RPMI8226 (cell line): ENCODE results near the gene TOP3B.
"Not testable (repeated sequence)": the region's sequence is repeated elsewhere in the genome, so short reads cannot be mapped to it uniquely, and the experiment has no call there.

ENCODE experiments used
- DNase-seq: peaks from one replicate; pipeline ENCODE4 v3.0.0-alpha.2; 2015

The TOP3B gene

GRCh38 chr22:21943571-21944448 is 38.8 kb downstream of the TOP3B start:
- no peak for DNase-seq

DNA sequence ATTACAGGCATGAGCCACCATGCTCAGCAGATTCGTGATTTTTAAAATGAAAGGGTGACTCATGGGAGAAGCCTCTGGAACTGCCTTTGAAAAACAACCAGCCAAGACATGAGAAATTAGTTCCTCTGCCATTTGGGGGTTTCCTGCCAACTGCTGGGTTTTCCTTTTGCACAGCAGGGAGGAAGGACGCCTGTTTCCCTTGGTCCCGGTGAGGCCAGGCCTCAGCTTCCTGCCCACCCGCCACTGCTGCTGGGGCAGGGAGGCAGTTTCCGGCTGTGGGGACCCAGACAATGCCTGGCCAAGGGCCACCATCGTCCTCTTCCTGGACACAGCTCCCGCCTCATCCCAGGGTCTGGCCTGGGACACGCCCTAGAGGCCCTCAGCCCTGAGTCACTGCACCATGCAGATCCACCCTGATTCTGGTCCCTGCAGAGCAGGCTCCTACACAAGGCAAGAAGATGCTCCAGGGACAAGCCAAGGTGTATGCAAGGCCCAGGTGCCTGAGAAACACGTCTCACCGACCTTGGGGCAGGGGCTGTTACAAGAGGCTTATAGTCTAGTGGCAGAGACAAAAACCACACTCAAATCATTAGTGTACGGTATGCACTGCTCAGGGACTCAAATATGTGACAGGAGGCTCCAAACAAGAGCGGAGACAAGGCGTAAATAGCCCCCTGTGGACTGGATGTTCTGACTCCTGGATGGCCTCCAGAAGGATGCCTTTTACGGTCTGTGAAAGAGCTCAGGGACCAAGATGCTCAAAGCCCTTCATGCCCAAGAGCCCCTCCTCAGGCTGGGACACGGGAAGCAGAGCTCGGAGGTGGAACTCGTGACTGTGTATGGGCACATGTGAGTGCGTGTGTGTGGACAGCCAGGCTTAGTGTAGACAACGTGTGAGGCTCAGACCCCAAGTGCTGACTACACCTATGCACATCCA is 39.9 kb downstream of the TOP3B start:
- DNase-seq: no peak

DNA sequence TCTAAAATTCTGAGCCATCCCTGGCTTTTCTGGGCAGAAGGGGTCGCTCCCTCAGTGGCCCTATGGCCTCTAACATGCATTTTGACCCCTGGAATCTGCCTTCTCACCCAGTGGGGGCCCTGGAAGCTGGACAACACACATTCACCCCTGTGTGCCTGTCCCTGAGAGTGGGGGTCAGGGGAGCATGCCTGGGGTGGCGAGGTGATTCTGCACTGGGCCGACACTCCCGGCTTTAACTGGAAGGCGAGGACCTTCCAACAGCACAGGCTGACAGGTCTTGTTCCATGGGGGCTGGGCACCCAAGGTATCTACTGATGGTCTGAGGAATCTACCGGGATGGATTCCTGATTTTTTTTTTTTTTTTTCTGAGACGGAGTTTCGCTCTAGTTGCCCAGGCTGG is 40.7 kb downstream of the TOP3B start:
- no peak for DNase-seq

- no peak for DNase-seq
Measured at GRCh38 chr22:21940521-21940920, 42.1 kb downstream of the TOP3B start.

DNA sequence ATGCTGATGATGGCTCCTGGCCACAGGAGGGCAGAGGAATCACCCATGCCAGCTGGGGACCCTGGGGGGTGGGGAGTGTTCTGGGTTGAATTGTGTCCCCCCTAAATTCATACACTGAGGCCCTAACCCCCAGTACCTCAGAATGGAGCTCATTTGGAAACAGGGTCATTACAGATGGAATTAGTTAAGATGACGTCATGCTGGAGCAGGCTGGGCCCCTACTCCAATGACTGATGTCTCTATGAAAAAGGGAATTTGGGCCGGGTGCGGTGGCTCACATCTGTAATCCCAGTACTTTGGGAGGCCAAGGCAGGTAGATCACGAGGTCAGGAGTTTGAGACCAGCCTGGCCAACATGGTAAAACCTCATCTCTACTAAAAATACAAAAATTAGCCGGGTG is 42.7 kb downstream of the TOP3B start:
- DNase-seq: not testable (repeated sequence)

- no peak for DNase-seq
Measured at GRCh38 chr22:21939461-21939913, 43.1 kb downstream of the TOP3B start.

GRCh38 chr22:21938906-21939305 is 43.7 kb downstream of the TOP3B start:
- DNase-seq: no peak

- DNase-seq: peak; percentile 66
Measured at GRCh38 chr22:21938071-21938822, 44.3 kb downstream of the TOP3B start.

GRCh38 chr22:21937821-21938070 is 44.8 kb downstream of the TOP3B start:
- DNase-seq: no peak

- no peak for DNase-seq
Measured at GRCh38 chr22:21937041-21937820, 45.4 kb downstream of the TOP3B start.

GRCh38 chr22:21936151-21936775 is 46.3 kb downstream of the TOP3B start:
- DNase-seq: no peak

DNA sequence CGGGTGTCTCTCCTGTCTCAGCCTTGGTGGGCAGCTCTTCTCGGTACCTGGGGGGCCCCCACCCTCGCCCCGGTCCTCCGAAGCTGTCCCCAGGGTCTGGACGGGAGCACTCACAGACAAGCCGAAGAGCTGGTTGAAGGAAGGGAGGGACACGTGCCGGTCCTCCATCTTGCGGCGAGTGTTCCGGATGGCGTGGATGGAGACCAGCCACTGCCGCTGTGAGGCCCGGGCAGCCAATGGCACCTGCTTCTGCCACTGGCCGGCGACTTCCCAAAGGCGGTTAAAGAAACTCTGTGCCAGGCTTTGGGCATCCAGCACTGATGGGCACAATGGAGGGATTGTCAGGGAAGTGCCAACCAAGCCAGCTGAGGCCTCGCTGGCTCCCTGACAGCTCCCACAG is 48.7 kb downstream of the TOP3B start:
- no peak for DNase-seq

DNA sequence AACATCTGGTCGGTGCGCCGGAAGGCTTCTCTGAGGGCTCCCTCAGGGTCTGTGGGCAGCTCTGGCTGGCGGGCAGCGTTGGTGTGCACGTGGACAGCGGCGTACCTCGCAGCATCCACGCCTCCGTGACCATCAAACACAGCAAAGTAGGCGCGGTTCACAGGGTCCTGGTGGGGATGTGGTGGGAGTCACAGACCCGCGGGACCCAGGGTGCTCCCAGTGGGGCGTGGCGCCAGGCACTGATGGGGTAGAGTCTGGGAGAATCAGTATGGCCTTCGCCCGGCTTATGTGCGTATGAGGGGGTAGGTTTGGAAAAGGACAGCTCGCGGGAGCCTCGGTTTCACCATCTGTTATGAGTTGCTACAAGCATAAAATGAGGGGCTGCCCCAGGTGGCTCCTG is 49.2 kb downstream of the TOP3B start:
- DNase-seq: no peak

DNA sequence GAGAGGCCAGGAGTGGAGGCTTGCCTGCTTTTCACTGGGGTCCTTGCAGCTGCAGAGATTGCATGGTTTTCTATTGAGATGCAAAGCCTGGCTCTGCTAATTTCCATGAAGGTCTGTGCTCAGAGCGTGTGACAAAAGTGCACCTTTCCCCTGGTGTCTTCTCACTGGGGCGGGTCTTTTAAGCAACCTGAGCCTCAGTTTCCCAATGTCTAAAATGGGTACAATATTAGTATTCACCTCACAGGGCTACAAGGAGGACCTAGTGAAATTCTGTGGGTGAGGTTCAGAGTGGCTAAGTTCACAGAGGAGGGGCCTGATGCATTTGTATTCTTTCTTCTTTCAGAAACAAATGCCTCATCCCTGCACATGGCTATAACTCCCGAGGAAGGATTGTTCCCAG is 50.2 kb downstream of the TOP3B start:
- DNase-seq: no peak

DNA sequence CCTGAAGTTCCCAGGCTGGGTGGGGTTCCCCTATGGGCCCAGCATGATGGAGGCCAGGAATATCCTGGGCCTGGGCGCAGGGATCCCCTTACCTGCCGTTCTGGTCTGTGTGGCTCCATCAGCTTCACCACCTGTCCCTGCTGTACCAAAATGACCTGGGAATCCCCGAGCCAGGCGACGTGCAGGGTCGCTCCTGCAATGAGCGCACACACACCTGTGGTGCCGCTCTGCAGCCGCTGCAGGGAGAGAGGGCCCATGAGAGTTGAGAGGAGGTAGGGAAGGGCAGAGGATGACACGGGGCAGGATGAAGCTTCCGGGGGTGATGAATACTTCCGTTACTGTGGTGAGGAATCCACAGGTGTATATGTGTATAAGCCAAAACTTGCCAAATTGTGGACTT is 51.5 kb downstream of the TOP3B start:
- no peak for DNase-seq

- no peak for DNase-seq
Measured at GRCh38 chr22:21929253-21929652, 53.3 kb downstream of the TOP3B start.

- no peak for DNase-seq
Measured at GRCh38 chr22:21928048-21928447, 54.5 kb downstream of the TOP3B start.

DNA sequence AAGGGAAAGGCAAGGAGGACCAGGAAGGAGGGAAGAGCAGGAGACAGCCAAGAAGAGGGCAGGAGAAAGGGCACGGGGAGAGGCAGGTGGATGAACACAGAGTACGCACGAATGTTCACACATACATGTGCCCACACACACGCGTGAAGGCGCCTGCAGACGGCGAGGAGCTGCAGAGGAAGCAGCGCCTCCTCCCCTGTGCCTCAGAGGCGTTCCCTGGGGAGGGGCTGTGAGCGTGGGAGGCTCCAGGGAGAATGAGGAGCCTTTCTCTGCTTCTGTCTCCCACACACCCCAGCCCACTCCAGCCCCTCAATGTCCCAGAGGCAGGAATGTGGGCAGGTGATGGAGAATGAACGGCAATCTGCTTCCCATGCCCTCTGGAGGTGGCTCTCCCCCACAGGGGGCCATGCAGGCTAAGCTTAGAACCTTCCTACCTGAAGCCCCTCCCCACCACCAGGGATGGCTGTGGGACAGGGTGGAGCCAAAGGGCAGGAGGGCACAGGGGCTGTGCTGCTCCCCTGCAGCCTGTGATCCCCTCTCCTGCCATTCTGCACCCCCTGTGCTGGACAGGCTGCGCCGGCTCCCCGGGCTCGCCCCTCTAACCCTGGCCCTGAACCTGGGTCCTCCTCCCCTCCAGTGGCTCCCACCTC is 55.3 kb downstream of the TOP3B start:
- no peak for DNase-seq

- DNase-seq: no peak
Measured at GRCh38 chr22:21926728-21927127, 55.9 kb downstream of the TOP3B start.

GRCh38 chr22:21923163-21923561 is 59.4 kb downstream of the TOP3B start:
- no peak for DNase-seq

DNA sequence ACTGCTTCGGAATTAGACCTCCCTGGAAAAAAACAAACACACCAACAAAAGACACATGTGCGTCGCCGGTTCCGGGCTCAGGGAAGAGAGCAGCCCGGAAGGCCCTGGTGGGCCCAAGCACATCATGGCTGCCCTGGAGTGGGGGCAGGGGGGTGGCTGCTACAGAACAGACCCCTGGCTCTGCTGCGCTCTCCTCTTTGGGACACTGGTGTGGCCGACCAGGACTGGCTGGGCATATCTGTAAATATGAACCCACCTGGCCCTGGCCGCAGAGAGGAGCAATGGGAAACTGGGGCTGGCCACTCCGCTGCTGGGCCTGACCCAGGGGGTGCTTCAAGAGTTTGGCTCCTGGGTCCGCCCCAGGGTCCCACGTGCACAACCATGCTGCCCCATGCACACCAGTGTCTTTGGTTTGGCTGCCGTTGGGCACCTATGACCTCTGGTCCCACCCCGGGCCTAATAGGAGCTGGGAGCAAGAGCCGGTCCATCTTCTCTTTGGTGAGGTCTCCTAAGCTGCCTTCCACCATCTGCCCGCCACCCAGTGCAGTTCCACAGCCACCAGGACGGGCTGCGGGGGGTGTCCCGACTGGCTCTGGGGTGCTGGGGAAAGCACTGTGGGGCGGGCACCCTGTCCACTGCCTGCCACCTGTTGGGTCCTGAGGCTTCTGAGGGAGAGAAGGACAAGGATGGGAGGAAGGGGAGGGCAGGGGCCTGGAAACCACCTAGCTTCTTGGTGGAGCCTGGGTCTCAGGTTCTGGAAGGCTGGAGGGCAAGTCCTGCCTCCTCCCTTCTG is 60.0 kb downstream of the TOP3B start:
- no peak for DNase-seq
